IPS-11a (cell line): ENCODE measurements around the gene SCLY.
"Not testable (repeated sequence)": the region's sequence is repeated elsewhere in the genome, so short reads cannot be mapped to it uniquely, and the experiment has no call there.

Source experiments
- H3K4me3 ChIP-seq: one replicate; pipeline ENCODE4 v1.5.1; 2013; ENCODE audit warnings: low read depth, low read length, control low read depth

The SCLY gene

GRCh38 chr2:238060542-238061314 is at the start of gene SCLY:
SCLY (plus strand) TSS chr2:238061001; CDS start chr2:238061055, 54 bp downstream.
- peak within 1 kb of the TSS; percentile 84 for H3K4me3 ChIP-seq

DNA sequence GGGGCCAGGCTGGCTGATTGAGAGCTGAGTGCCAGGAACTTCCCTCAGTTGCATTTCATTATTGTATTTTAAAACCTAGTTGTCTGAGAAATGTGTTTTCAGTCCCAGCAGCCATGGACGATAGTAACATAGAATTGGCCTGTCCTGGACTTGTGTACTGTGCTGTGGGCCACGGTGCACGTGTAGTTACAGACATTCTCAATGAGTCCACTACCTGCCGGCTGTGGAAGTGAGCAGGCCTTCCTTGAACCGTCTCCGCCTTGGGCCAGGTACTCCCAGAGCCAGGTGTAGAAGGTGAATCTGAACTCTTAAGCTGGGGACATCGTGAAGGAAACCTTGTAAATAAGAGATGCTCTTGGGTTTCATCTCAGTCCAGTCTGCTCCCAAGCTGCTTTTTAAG is 47.0 kb upstream of the SCLY start:
- no peak overlapping the region for H3K4me3 ChIP-seq

GRCh38 chr2:238015705-238016104 is 45.1 kb upstream of the SCLY start:
- no peak overlapping the region for H3K4me3 ChIP-seq

- no peak overlapping the region for H3K4me3 ChIP-seq
Measured at GRCh38 chr2:238016526-238016925, 44.3 kb upstream of the SCLY start.

- no peak overlapping the region for H3K4me3 ChIP-seq
Measured at GRCh38 chr2:238019962-238020361, 40.8 kb upstream of the SCLY start.

GRCh38 chr2:238020816-238021215 is 40.0 kb upstream of the SCLY start:
- H3K4me3 ChIP-seq, result no peak overlapping the region

GRCh38 chr2:238021327-238021726 is 39.5 kb upstream of the SCLY start:
- H3K4me3 ChIP-seq, result no peak overlapping the region

GRCh38 chr2:238022594-238023157 is 38.1 kb upstream of the SCLY start:
- H3K4me3 ChIP-seq, result no peak overlapping the region

DNA sequence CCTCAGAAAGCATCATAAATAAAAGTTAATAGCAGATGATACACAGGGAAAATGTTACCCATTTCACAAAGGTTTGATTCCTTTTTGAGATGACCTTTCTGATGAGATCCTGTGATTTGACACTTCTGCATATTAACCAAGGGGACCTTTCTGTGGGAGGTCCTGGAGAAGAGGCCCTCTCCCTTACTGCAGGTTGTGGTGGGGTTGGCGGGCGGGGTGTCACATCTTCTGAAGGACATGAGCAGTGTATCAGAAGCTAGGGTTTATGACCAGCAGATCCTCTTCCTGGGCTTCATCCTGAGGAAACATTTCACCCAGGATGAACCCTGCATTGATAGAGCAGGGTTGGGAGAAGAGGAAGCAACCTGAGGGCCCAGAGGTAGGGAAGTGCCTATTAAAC is 37.2 kb upstream of the SCLY start:
- no peak overlapping the region for H3K4me3 ChIP-seq

DNA sequence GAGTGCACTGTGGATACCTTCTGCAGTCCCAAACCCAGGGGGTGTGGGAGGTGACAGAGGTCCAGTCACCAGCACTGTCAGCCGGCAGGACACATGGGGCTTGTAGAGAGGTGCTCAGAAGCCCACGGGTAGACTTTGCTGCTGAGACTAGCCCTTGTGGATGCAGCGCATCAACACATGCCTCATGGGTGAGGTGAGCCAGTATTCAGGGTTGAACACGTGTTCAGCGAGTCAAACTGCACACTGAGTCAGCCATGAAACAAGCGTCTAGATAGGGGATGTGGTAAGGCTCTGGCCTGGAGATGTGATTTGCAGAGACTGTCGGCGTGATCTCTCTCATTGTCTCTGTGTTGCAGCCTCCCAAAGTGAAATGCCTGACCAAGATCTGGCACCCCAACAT is 35.8 kb upstream of the SCLY start:
- no peak overlapping the region for H3K4me3 ChIP-seq

DNA sequence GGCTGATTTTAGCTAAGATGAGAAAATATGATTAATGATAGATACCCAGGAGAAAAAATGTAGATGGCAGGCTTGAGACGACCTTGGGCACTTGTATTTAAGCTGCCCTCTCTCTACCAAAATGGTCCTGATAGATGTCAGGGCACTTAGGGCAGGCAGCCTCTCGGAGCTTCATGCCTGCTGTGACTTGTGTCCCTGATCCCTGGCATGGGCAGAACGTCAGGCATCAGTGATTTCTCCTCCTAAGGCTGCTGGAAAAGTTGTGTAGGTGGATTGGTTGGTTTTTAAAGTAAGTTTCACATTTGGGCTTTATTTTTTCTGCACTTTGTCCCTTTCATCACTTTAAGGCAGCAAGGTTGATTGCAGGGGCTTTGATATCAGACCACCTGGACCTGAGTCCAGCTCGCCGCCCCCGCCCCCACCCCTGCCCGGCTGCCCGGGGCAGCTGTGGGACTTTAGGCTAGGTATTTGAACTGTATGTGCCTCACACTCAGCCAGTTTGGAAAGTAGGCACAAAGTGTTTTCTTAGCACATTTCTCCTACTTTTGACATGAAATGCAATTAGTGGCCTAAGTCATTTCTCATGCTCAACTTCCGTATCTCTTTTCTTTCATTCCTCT is 35.0 kb upstream of the SCLY start:
- no peak overlapping the region for H3K4me3 ChIP-seq

- H3K4me3 ChIP-seq, result no peak overlapping the region
Measured at GRCh38 chr2:238027058-238027457, 33.7 kb upstream of the SCLY start.

DNA sequence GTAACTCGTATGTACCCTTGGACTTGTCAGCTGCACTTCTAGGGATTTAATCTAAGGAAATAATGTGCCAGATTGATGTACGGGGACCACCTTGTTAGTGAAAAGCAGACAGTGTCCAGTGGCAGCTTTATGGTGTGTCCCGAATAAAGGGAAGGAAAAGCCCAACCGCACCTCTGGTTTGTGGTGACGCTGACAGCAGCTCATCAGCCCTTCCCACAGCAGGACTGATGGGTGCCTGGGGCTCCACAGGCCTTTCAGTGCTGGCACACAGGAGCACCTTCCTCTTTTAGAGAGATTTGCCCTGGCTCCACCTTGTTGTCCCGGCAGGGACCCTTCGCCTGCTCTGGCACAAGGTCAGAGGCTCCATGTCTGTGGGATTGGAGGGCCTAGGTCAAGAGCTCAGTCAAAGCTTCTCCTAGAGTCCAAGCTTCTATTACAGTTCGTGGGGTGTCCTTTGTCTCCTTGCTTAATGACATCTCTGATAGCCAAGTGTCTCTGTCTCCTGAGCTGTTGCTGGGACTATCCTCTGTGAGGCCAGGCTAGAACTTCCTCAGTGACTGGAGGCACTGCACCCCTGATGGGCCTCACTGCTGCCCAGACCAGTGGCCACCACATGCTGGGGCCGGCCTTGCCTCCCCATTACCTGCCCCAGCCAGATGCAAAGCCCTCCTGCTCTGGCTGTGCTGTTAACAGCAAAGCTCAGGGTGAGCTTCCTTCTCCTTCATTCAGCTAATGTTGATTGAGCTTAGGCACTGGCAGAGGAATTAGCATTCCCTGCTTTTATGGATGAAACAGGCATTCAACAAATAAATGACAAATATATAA is 33.0 kb upstream of the SCLY start:
- no peak overlapping the region for H3K4me3 ChIP-seq

DNA sequence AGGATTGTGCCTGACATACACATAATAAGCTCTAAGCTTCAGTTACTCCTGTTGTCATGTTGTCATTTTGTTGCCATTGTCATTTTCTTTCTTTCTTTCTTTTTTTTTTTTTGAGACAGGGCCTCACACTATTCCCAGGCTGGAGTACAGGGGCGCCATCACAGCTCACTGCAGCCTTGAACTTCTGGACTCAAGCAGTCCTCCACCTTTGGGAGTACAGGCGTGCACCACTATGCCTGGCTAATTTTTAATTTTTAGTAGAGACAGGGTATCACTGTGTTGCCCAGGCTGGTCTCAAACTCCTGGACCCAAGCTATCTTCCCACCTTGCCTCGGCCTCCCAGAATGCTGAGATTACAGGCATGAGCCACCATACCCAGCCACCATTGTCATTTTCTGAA is 30.9 kb upstream of the SCLY start:
- H3K4me3 ChIP-seq, result no peak overlapping the region

DNA sequence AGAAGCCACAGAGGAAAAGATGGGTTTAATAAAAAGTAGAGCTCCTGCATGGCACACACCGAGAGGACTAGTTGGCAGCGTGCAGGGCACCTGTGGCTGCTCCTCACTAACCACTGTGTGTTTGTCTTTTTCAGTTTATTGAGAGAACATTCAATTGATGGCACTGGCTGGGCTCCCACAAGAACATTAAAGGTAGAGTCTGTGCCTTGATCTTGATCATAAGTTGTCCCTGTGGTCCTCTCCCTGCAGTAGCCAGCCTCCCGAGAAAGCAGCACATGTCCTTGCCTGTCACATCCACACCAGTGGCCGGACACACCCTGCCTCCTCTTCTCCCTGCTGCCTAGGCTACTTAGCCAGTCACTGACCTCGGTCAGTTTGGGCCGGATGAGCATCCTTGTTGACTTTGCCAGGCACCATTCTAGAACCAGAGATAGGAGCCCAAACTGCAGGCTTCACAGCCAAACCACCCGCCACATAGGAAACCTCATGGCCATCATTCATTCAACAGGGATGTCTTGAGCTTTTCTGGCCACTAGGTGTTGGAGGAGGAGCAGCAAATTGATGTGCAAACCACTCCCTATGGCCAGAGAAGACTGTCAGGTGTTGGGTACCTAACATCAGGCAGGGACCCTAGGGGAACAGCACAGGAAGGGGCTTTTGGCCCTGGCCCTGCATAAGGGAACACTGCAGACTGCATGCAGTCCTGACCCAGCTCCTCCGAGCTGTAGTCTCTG is 30.2 kb upstream of the SCLY start:
- H3K4me3 ChIP-seq, result no peak overlapping the region

GRCh38 chr2:238031751-238032150 is 29.1 kb upstream of the SCLY start:
- H3K4me3 ChIP-seq, result no peak overlapping the region

DNA sequence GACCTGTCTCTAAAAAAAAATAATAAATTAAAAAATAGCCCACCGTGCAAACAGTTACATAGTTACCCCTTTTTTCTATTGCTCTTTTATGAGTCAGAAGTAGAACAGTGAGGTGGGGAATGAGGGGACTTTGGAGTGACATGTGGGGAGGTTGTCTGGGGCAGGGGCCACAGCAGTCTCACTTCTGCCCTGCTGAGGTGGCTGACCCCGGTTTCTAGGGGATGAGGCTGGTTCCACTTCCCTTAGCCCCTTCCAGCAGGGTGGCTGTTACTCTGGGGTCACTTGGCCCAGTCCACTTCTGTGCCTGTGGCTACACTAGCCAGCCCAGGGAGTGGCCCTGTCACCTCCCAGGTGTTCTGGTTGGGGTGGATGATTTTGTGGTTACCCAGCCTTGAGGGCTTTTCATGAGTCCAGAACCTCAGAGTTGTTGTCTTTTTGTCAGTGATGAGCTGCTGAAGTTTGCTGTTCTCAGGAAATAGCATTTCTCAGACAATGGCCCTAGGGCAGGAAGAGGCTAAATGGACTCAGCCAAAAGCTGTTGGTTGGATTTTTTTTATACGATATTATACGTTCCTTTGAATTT is 28.0 kb upstream of the SCLY start:
- H3K4me3 ChIP-seq, result no peak overlapping the region

DNA sequence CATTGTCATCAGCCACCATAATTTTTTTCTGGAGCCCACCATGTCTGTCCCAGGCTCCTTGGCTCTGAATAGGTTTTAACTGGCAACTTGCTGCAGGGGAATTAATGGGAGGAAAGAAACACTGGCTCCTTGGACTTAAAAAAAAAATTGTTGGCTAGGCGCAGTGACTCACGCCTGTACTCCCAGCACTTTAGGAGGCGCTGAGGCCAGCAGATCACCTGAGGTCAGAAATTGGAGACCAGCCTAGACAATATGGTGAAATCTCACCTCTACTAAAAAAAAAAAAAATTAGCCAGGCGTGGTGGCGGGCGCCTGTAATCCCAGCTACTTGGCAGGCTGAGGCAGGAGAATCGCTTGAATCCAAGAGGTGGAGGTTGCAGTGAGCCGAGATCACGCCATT is 26.8 kb upstream of the SCLY start:
- not testable (repeated sequence) for H3K4me3 ChIP-seq

- no peak overlapping the region for H3K4me3 ChIP-seq
Measured at GRCh38 chr2:238038203-238038602, 22.6 kb upstream of the SCLY start.

DNA sequence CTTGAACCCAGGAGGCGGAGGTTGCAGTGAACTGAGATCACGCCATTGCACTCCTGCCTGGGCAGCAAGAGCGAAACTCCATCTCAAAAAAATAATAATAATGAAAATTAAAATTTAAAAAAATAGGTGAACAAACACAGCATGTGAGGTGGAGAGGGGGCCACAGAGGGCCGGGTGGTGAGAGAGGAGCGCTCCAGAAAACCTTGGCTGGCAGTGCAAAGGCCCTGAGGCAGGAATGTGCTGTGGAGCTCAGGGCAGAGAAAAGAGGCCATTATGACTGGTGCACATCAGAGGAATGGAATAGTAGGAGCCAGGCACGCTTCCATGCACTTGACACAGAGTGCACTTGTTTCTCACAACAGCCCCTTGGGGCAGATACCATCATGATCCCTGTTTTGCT is 21.6 kb upstream of the SCLY start:
- no peak overlapping the region for H3K4me3 ChIP-seq
